Right kidney (tissue), 1 donor: ENCODE measurements around the gene EGFLAM.

Source experiments
- DNase-seq: peaks from one replicate; pipeline ENCODE4 v3.0.0-alpha.2; 2016

Gene EGFLAM

DNA sequence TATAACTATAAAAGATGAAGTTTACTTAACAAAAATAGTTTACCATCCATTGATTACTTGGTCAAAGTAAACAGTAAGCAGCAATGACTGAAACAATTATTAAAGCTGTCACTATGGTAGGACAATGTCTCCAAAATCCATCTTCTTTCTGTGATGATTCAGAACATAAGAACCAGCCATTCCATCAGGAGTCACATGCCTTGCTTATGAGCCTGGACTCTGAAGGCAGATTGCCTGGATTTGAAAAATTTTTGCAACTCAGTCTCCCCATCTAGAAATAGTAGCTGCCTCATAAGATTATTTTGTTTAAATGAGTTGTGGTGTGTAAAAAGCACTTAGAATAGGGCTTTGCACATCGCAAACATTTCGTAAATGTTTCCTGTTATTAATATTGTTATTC, 161.9 kb downstream of the EGFLAM start:
- DNase-seq = no peak

DNA sequence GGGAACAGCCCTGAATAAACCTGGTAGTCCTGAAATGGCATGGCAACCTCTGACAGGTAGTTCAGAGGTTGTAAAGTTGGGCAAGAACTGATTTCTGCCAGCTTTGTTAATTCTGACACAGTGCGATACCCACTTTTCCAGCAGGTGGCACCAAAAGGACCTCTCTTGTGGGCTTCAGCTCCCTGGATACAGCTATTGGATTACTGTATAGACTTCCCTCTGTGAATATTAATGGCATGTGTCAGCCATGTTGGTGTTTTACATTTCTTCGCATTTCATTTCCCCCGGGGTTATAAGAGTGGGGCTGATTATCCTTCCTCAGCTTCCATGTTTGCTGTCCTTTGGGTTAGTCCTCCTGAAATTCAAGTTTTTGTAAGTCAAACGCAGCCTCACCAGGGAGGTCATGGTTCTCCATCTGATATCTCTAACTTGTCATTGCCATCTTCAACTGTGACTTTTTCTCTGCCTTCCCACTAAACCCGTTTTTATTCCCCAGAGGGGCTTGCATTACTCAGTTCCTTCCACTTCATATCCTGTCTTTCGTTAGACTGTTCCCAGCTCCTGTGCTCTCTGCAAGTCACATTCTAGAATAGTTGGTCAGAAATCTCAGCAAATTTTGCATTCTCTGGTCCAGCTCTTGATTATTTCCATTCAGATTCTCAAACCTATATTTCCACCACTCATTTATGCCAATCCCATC, 162.5 kb downstream of the EGFLAM start:
- peak; percentile 39 for DNase-seq

DNA sequence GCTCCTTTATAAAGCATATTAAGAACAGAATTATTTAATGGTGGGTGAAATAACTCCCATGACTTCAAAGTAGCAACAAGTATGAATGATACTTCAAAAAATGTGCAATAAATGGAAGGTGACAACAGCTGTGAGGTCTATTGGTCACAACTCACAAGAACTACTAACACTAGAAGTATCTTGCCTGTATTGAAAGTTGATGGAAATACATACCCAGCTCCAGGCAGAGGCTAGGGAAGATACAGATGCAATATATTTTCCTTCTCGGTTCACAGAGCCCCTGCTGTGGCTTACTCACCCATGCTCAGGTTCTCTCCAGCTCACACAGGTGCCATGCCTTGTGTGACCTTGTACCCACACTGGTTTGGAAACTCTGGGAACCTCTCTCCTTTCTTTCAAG, 164.3 kb downstream of the EGFLAM start:
- DNase-seq = no peak

DNA sequence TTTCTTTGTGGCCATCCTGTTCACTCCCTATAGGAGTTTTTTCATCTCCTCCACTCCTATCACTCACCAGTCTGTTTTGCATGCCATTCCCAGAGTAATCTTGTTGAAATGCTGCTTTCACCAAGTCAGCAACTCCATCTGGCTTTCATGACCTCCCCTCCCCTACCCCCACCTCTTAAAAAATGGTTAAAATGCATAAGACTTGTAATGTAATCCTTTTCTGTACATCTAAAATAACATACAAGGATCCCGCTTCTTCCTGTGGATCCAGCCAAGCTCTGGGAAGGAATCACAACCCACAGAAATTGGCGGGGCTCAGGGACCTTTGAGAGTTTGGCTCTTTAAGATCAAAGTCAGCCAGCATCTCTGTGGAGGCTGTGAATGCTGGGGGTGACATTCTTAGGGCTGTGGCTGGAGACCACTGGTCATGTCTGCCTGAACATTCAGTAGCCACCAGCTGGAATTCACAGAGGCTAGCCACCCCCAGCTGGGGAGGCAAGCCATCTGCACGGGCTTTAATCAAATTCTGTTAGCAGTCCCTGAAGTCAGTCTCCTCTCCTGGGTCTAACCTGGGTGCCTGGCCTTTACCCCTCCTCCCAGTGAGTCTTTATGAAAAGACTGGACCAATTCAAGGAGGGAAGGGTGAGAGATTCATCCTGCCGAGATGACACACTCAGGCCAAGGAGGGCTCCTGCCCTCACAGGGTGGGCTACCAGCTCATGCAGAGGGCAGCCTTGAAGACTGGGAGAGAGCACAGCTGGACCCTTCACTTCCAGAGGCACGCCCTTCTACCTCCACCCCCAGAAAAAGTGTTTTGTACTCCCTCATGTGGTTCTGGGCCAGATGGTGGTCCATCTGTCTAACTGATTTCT, 165.2 kb downstream of the EGFLAM start:
- DNase-seq = no peak

DNA sequence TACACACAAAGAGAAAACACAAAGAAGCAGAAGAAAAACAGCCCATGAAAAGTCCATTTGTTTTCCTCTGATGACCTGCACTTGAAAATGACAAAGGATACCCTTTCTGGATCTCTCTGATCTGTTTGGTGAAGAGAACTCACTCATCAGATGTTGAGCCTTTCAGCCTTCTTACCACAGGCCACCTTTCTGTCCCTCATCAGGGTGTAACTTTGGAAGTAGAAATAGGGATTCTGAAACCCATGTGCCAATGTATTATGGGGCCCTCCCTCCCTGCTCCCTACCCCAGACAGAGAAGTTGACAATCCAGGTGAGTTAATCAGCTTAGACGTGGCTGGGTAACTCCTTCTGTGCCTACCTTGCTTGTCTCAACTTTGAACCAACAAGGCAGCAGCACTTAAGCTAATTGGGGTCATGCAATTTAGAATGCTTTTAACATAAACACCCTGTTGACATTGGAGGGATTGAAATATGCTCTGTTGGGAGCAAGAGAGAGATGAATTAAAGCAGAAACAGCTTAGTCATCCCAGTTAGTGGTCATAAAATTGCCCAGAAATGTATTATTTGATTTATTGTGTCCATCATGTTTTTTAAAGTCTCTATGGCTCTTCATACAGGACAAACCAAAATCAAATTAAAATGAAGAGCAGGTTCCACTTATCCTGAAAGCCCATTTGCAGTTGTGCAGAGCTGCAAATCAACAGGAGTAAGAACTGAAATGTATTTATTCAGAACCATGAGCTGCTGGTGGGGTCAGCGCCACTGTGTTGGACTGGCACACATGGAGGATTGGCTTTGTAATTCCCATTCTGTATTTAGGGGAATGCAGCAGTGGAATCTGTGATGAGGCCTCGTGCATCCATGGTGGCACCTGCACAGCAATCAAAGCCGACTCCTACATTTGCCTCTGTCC, 166.0 kb downstream of the EGFLAM start:
- no peak for DNase-seq

DNA sequence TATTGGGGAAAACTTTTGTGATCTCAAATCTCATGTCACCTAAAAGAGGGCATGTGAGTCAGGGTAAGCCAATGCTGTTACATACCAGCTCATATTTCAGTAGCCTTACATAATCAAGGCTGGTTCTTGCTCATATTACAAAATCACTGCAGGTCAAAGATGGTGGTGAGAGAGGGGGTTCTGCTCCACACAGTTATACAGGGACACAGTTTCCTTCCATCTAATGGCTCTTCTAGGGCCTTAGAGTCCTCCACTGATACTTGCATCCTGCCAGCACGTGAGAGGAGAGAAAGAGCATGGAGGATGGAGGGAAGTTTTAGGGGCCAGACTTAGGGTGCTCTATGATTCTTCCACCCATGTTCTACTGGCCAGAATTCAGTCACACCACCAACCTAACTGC, 168.1 kb downstream of the EGFLAM start:
- no peak for DNase-seq

DNA sequence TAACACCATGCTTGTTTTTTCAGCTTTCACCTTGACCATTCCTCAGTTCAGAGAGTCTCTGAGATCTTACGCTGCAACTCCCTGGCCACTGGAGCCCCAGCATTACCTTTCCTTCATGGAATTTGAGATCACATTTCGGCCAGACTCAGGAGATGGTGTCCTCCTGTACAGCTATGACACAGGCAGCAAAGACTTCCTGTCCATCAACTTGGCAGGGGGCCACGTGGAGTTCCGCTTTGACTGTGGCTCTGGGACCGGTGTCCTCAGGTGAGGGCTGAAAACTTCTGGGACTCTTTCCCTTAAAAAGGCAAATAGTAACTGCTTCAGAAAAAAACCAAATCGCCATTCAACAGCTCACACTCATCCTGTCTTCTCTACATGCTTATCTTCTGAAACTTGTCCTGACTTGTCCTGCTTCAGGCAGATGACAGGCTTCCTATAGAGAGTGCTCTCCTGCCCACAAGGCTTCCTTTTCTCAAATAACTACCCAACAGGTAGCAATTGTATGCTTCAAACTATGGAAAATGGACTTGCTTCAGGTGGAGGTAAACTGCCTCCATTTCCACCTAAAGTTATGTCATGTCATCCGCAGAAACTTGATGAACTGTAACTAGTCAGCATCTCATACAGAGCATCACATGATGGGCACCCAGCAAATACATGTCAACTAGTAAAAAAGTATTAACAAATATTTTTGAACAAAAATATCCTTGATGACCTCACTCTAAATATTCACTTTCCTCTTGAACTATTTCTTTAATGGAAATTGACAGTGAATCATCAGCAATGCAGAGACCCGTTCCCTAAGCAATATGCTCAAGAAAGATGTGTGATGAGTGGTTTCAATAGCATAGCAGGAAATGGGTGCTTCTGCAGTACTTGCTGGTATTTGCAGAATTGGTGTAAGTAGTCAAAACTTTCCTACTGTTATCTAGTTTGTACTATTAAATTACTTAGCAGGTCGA, 168.9 kb downstream of the EGFLAM start:
- DNase-seq = no peak

DNA sequence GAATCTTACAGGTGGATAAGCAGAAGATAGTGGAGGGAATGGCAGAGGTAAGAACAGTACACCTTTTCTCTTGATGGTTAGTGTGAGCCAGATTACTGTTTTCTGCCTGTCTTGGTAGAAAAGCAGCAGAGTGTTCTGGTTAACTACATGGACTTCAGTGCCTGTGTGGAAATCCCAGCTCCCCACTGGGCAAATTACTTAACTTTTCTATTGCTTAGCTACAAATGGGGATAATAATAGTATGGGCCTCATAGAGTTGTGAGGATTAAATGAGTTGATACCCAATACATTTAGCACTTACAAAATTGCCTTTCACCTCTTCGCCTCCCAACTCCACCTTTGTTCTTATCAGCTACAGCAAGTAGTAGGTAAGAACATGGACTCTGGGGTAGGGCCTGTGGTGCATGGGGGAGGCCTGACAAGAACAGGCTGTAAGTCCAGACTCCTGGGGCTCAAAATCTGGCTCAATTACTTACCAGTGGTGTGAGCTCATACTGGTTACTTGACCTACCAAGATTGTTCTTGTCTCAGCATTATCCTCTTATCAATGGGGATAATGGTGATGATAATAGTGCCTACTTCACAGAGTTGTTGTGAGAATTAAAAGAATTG, 173.0 kb downstream of the EGFLAM start:
- no peak for DNase-seq

DNA sequence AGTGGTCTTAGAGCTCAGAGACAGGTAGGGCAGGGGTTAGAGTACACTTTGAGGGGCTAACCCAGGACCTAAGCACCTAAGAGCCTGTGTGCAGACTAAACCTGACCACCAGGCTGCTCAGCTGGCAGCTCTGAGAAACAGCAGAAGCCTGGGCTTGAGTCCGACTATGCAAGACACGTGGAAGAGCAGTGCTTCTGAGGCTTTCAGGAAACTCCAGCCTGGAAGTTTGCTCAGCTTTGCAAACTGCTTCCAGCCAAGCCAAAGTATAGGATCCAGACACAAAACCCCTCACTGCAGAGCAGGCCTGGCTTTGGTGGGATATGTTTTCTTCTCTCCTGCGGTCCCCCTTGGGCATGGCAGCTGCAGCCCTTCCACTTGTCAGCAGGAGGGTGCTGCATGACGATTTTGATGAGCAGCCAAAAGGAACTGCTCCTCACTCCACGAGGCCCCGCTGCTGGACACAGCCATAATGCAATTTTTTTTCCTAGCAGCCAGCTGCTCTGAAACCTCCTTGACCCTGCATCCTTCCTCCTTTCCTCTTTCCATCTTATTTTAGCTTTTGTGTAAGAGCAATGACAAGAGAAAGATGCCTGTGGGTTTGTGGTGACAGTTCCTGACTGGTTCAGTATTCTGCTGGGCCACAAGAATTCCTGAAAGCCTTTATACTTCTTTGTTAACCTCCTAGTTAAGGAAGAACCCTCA, 175.0 kb downstream of the EGFLAM start:
- peak; percentile 64 for DNase-seq

DNA sequence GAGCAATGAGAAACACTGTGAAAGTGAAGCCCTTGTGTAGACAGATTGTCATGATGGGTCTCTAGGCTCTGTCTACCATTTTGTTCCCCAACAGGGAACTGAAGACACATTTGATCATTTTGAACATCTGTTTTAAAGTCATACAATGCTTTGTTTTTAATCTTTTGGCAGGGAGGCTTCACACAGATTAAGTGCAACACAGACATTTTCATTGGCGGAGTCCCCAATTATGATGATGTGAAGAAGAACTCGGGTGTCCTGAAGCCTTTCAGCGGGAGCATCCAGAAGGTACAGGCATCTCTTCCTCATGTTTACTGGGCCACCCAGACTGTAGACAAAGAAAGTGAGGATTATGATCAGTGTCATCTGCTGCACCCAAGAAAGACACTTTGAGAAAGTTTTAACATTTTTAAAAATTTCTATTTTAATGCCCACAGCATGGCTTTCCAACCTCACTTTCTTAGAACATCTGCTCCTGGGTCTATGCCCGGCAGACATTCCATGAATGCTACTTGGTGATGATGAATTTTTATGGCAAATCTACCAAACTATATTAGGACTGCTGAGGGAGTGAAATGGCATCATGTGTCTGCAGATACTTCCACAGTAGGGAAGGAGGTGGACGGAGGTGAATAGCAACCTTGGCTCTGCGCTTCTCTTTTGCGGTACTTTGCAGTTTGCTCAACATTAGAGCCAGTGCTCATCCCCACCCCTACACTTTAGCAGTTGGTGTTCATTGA, 176.8 kb downstream of the EGFLAM start:
- no peak for DNase-seq

DNA sequence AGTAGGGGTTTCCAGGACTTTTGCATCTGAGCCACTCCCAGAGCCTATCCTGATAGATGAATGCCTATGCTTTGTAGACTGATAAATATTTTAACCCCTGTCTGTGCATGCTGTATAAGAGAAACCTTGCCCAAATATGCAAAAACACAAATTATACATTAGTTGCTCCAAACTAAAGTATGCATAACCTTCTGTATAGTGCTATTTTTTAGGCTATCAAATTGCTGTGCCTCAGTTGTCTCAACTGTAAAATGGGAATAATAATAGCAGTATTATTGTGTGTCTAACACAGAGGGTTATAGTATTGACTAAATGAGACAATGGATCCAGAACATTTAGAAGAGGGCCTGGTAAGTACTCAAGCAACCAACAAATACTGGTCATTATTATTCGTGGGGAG, 180.4 kb downstream of the EGFLAM start:
- no peak for DNase-seq

DNA sequence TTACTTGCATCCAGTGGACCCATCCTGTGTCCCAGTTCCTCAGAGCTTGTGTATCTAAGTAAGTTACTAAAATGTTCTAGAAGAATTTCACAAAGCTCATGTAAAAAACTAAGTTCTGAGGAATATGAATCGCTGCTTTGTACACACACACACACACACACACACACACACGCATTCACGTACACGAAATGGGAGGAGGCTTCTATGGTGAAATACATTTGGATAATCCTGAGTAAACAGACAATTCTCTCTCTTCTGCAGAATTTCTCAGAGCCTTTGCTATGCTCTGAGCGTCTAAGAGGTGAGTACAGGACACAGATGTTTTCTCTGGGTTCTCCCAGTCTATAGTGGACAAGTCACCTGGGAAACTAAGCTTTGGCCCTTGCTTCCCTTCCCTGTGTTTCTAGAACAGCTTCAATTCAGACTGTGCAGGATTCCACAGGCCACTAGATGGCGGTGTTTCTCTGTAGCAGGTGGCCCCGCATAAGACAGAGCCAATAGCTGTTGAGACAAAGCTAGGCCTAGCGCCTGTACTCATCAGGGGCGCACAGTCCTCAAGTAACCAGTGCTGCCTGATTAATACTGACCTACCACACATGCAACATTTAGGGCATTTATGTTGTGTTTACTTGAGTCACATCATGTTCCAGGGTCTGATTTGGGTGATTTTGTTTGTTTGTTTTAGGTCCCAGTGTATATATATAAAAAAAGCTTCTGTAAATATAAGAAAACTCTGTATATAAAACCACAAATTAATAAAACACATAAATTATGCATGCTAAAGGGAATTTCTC, 183.3 kb downstream of the EGFLAM start:
- peak; percentile 64 for DNase-seq

DNA sequence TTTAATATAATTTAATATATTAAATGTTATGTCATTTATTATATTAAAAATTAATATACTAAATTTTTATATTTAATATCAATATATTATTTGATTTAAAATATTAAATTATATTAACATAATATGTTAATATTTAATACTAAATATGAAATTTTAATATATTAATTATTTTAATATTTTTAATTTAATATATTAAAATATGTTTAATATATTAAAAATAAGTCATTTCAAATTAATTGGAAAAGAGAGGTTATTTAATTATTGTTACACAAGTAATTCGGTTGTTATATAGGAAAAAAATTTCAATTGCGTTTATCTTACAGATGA, 183.9 kb downstream of the EGFLAM start:
- no peak for DNase-seq

DNA sequence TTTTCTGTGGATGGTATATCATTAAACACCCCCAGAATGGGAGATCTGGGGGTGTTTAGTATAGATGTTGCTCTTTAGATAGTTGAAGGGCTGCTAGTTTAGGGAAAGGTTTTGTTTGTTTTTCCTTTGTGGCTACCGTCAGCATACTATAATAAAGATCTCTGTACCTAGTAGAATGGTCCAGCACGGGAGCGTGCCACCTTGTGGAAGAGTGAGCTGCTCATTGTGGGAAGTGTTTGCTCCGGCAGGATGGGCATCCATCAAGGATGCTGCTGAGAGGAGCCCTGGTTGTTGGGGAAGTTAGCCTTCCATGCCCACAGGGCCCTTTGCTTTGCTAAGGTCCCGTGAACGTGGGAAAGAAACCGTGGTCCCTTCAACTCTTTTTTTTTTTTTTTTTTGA, 185.0 kb downstream of the EGFLAM start:
- no peak for DNase-seq

DNA sequence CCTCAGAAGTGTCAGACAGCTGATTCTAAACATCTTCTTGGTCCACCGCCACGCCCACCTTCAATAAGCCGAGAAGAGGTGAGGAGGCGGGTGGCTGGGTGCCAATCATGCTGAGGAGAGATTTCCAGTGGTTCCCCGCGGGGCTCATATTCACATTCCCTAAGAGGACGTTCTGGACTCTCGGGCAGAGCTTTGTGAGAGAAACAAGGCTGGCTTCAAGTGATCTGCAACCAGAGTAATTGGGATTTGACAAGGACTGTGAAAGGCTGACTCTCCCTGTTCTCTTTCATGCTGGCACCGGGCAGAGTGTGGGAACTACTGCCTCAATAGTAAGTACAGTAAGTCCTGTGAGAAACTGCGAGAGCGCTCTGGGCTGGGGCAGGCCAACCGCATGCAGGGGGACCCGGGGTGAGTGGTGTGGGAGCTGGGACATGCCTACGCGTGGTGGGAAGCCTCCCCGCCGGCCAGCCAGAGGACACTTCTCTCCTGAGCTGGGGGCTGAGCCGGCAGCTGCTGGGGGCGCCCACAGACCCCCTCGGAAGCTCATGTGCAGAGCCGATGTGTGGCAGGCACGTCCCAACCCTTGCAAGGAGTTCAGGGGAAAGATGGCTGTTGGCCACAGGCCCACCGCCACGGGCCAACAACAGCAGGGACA, 187.1 kb downstream of the EGFLAM start:
- DNase-seq = no peak

DNA sequence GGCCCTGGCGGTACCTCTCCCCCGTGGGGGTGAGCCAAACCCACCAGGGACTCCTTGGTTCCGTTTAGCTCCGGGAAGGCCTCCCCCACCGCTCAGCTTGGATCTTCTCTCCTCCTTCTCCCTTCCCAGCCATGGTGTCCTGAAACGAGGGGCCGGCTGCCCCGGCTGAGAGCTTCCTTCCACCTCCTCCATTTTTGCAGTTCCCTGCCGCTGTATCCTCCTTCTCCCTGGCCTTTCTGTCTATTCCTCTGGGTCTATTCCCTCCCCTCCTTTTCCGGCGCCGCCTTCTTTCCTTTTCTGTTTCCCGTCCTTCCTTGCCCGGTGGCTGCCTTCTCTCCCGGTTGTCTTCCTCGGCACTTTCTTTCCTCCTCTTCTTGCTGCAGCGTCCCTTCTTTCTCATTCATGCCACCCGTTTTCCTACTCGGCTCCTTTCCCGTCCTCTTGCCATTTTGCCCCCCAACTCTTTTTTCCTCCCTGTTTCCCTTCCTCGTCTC, 187.7 kb downstream of the EGFLAM start:
- DNase-seq = no peak

DNA sequence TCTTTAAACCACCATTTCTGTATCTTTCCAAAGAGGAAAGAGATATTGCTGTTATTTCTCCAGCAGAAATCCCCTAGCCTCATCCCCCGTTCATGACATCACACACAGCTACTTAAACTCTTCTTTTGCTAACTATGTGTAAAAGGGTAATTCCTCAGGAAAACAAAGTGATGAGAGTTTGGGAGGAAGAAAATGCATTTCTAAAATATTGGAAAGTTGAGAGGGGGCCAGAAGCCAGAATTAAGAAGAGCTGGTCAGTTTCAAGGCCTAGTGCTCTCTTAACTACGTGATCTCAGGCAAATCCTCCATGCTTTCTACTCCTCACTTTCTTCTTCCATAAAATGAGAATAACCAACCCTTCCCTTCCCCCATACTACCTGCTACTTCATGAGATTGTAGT, 188.7 kb downstream of the EGFLAM start:
- no peak for DNase-seq

DNA sequence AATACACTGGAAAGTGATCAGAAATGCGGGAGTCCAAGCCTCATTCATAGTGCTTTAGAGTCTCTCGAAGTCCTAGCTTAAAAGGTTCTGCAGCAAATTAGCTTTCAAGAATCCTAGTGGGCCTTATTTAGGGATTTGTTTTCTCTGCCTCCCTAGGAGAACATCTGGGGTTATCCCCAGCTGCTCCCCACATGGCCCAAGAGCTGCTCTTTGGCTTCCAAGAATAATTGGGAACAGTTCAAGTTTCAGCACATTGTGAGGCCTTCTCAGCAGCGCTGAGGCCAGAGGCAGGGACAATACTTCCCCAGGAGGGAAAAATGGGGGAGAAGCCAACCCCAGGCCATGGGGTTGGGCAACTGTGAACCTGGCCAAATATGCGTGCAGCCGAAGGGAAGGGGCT, 189.4 kb downstream of the EGFLAM start:
- no peak for DNase-seq
